Thyroid gland (tissue), 4 donors: ENCODE results near the gene B3GNT7.
"Not testable (repeated sequence)": the region's sequence is repeated elsewhere in the genome, so short reads cannot be mapped to it uniquely, and the experiment has no call there.

Experiments
- POLR2A ChIP-seq, 2 donors: fragments of 450-650 bp; IDR thresholded peaks; one replicate each; pipeline ENCODE4 v1.6.1; 2017; ENCODE audit warnings: antibody characterized with exemption in 2 of 2, mild to moderate bottlenecking in 2 of 2, moderate library complexity in 1 of 2
- TF ChIP-seq, protein P1 (sequence below), 6 experiments: fragments of 200-600 bp in 3 of 6; fragments of 450-650 bp in 3 of 6; sonication (generic) in 3 of 6; IDR thresholded peaks; one replicate each; pipeline ENCODE4 v1.5.1; 2016 to 2019; ENCODE audit warnings: antibody characterized with exemption in 6 of 6, mild to moderate bottlenecking in 2 of 6, inconsistent platforms in 1 of 6, moderate library complexity in 1 of 6

DNA sequence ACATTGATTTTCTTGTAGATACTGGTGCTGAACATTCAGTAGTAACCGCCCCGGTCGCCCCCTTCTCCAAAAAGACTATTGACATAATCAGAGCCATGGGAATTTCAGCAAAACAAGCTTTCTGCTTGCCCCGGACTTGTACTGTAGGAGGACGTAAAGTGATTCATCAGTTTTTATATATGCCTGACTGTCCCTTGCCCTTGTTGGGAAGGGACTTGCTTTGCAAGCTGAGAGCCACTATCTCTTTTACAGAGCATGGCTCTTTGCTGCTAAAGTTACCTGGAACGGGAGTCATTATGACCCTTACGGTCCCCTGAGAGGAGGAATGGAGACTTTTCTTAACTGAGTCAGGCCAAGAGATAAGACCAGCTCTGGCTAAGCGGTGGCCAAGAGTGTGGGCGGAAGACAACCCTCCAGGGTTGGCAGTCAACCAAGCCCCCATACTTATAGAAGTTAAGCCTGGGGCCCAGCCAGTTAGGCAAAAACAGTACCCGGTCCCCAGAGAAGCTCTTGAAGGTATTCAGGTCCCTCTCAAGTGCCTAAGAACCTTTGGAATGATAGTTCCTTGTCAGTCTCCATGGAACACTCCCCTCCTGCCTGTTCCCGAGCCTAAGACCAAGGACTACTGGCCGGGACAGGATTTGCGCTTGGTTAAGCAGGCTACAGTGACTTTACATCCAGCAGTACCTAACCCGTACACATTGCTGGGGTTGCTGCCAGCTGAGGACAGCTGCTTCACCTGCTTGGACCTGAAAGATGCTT lies 8.1 kb downstream of the B3GNT7 start:
- TF ChIP-seq, protein P1, sequence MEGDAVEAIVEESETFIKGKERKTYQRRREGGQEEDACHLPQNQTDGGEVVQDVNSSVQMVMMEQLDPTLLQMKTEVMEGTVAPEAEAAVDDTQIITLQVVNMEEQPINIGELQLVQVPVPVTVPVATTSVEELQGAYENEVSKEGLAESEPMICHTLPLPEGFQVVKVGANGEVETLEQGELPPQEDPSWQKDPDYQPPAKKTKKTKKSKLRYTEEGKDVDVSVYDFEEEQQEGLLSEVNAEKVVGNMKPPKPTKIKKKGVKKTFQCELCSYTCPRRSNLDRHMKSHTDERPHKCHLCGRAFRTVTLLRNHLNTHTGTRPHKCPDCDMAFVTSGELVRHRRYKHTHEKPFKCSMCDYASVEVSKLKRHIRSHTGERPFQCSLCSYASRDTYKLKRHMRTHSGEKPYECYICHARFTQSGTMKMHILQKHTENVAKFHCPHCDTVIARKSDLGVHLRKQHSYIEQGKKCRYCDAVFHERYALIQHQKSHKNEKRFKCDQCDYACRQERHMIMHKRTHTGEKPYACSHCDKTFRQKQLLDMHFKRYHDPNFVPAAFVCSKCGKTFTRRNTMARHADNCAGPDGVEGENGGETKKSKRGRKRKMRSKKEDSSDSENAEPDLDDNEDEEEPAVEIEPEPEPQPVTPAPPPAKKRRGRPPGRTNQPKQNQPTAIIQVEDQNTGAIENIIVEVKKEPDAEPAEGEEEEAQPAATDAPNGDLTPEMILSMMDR (IDR thresholded peaks at IDR 0.05), result not testable (repeated sequence)
- TF ChIP-seq POLR2A (IDR thresholded peaks at IDR 0.05), result not testable (repeated sequence)
